GM19372 (cell line): Measurements from ENCODE around the gene EPHA8.

ENCODE experiments used
- ATAC-seq: cut with Tn5 transposase; IDR thresholded peaks from one replicate; pipeline ENCODE4 v1.9.1; 2021; ENCODE audit warnings: mild to moderate bottlenecking, low read depth, moderate library complexity; ENCODE audit not compliant: unreplicated experiment

The EPHA8 gene

GRCh38 chr1:22612671-22613571 is 49.6 kb downstream of the EPHA8 start:
- no peak for ATAC-seq

DNA sequence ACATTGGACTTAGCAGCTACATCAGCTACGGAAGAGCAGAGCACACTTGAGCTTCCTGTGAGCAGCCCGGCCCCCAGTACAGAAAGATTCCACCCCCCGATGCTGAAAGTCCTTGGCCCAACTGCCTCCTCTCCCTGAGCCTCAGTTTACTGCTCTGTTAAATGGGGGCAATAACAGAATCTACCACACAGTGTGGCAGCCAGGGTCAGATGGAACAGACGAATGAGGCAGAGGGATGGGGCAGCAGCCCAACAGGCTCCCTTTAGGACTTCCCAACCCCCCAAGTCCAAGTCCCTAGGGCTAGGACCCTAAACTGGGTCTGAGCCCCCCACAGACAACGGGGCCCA is 50.3 kb downstream of the EPHA8 start:
- no peak for ATAC-seq

GRCh38 chr1:22613951-22614350 is 50.7 kb downstream of the EPHA8 start:
- no peak for ATAC-seq

GRCh38 chr1:22615886-22616285 is 52.6 kb downstream of the EPHA8 start:
- no peak for ATAC-seq

GRCh38 chr1:22616571-22616970 is 53.3 kb downstream of the EPHA8 start:
- no peak for ATAC-seq

DNA sequence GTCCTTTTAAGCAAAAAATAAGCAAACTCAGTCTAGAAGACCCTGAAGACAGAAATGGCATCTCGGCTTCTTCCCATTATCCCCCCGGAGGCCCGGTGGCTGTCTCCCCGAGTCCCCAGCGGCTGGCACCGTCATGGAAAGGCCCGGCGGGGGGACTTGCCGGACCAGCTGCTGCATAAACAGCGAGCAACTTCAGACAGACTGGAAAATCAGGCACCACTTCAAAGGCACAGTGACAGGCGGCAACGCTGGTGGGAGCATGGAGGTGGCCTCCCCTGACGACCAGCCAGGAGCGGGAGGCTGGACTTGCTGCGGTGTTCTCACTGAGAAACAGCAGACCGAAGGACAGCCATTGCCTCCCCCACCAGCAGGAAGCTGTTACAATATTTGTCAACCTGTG is 54.8 kb downstream of the EPHA8 start:
- ATAC-seq, result no peak

GRCh38 chr1:22619252-22619651 is 56.0 kb downstream of the EPHA8 start:
- ATAC-seq, result no peak

- no peak for ATAC-seq
These were observed 56.5 kb downstream of the EPHA8 start for GRCh38 chr1:22619798-22620197.

DNA sequence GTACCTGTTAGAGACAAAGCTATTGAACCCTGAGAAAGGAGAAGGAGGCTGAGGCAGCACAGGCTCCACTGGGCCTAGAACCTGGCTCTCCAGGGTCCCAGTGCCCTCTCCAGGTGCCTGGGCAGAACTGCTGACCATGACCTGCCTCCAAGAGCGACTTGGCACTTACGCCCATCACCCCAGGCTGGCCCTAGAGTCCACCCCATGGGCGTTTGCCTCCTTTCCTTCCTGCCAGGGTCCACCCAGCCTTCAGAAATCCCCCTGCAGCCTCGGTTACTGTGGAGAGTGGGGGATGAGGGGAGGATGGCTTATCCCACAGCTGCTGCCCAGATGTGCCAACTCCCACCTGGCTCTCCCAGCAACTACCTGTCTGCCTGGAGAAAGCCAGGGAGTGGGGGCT is 58.5 kb downstream of the EPHA8 start:
- no peak for ATAC-seq

DNA sequence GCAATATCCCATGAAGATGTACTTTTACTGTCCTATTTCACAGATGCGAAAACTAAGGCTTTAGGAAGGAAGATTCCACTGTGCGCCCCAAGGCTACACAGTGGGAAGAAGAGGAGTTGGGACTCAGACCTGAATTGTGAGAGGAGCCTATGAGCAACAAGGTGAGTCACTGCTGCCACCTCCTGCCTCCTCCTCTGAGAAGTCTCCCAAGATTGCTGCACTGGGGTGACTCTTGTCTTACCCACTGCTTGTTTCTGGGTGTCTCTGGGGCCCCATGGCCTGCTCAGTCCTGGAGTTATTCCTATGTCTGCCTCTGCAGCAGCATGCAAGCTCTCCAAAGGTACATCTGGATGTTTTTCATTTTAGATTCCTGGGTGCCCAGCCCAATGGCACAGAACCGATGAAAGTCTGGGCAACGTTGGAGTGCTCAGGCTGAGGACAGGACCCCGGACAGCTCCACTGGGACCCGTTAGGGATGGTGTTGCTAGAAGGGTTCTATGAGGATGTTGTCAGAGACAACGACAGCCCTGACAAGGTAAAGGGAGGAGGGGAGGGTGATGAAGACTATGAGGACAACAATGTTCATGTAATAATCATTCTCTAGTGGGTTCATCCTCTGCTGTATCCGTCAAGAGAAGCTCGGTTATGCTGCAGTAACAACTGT is 62.1 kb downstream of the EPHA8 start:
- no peak for ATAC-seq

GRCh38 chr1:22626237-22627157 is 63.2 kb downstream of the EPHA8 start:
- ATAC-seq, result no peak

DNA sequence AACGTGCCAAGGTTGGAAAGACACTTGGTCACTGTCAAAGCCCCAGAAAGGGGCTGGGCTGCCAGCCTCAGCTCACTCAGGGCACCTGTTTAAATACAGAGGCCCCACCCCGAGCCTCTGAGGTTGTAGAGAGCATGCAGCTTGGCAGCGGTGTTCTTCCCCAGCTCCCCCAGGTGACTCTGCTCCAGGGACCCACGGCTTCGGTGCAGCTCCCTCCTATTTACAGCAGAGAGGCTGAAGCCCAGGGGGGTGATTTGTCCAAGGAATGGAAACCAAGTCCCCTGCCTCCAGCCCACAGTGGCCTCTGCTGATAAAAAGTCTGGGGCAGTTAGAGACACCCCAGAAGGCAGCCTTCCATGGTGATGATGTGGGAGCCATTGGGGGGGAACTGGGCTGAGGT is 64.0 kb downstream of the EPHA8 start:
- ATAC-seq, result no peak

DNA sequence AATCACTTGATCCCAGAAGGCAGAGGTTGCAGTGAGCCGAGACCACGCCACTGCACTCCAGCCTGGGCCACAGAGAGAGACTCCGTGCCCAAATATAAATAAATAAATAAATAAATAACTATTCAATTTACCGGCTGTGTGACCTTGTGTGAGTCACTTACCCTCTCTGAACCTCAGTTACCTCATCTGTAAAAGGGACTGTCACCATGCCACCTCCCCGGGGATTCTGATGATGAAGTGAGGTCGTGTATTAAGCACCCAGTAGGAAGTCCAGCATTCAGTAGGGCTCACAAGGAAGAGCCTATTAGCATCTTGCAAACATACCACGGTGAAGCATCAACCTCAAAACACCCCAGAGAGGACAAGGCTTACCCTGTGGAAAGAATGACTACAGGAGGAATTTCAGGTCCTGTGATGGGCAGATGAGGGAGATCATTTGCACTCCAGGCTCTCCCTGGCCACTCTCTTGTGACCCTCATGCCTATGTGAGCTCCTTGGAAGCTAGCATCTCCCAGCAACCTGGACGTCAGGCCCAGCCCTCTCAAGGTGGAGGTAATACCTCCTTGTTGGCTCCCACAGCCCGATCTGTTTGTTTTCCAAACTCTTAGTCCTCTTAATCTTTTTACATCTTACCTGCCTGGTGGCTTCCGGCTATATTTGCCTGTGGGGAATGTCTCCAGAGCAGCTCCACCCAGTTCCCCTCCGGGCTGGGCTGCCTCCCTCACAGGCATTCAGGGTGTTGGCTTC is 65.6 kb downstream of the EPHA8 start:
- ATAC-seq, result no peak

GRCh38 chr1:22629886-22630285 is 66.6 kb downstream of the EPHA8 start:
- ATAC-seq, result no peak

- no peak for ATAC-seq
These were observed 70.6 kb downstream of the EPHA8 start for GRCh38 chr1:22633697-22634463.

DNA sequence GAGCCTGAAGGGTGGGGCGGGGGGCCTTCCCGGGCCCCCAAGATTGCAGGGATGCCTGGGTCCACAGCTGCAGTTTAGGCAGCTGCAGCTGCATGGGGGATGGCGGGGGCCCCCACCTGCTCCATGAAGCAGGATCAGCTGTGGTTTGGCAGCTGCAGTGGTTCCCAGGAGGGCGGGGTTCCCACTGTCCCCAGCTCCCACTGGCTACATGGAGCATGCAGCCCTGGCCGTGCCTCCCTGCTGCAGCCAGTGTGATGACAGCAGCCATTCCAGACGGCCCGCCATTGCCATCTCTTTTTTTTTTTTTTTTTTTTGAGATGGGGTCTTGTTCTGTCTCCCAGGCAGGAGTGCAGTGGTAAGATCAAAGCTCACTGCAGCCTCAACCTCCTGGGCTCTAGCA is 72.1 kb downstream of the EPHA8 start:
- no peak for ATAC-seq

DNA sequence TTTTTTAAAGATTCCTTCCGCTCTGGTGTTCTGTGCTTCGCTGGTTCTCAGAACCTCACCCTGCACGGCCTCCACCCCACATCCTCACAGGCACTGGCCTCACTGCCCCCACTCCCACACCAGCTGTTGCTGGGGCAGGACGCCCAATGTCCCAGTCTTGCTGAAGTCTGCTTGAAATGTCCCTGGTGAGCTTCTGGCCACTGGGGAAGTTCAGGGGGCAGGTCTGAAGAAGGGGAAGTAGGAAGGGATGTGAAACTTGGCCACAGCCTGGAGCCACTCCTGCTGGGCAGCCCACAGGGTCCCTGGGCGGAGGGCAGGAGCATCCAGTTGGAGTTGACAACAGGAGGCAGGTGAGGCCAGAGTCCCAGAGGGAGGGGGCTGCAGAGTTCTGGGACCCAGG is 73.1 kb downstream of the EPHA8 start, which contains the start of gene C1QA:
Gene C1QA, plus strand, starts transcription at position 276 of the 400 bp plus-strand sequence. CDS start 989 bp downstream, outside the sequence.
- no peak for ATAC-seq

DNA sequence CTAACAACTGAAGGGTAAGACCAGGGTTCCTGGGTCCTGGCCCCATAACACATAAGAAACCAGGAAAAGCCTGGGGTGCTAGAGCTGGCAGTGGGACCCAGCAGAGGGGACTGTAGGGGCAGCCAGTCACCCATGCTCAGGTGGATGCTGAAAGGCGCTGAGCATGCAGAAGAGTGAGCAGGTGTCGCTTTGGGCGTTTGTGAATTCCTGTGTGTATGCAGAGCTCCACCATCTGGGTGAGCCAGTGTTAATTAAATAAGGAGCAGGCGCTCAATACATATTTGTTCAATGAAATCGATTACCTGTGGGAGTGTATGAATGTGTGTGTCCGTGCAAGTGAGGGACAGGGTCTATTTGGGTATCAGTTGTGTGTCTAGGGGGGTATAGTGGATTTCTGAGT is 73.6 kb downstream of the EPHA8 start:
- no peak for ATAC-seq

- no peak for ATAC-seq
These were observed 74.7 kb downstream of the EPHA8 start for GRCh38 chr1:22637907-22638445.
